K562 (cell line): Measurements from ENCODE around the gene CRABP2. TPM values are rescaled to one million over a fixed set of nuclear protein-coding genes. Genes with fewer than 3 reads are reported as not detected.

ENCODE experiments used
- ATAC-seq: fragments of 200-7000 bp; cut with Tn5 transposase; 3 replicates; pipeline ENCODE4 v1.9.1; 2020; ENCODE audit warnings: moderate library complexity
- BruUV-seq: library from RNA; stranded (reverse); fragments of 400-500 nt; replicated peaks from 2 replicates; lab custom pipeline; 2021; lab: Mats Ljungman, UMichigan
- CTCF ChIA-PET: fragments of 300-600 bp; formaldehyde crosslinking; extraction: SDS; loops from one replicate; lab custom pipeline; 2021; ENCODE audit warnings: low intra/inter-chr PET ratio; lab: Yijun Ruan, JAX
- POLR2A ChIA-PET: fragments of 300-600, 350-650 bp; sonication (Branson Sonifier 250); formaldehyde crosslinking; extraction: SDS; loops from one replicate; lab custom pipeline; 2021; ENCODE audit warnings: antibody characterized with exemption, inconsistent platforms; lab: Yijun Ruan, JAX
- DNase-seq, 4 experiments: peaks; one replicate each; pipeline versions ENCODE4 v3.0.0 to v3.0.0-alpha.2; 2011 to 2018; ENCODE audit warnings: low spot score in 3 of 4, mixed read lengths in 3 of 4; ENCODE audit errors: extremely low read depth in 1 of 4
- FAIRE-seq: peaks from 2 replicates; lab custom pipeline; 2011; peaks lifted over from hg19 to GRCh38; lab: Jason Lieb, UNC
- H2AFZ ChIP-seq: 2 replicates; pipeline ENCODE4 v1.6.0; 2011; ENCODE audit warnings: low read depth, low read length, control low read depth, inconsistent platforms
- H3K27ac ChIP-seq: fragments of 200-600 bp; 3 replicates; pipeline ENCODE4 v1.8.0; 2011; ENCODE audit warnings: low read depth, mild to moderate bottlenecking, control low read depth, inconsistent platforms, low read length, moderate library complexity, mixed read lengths; ENCODE audit errors: extremely low read depth
- H3K27me3 ChIP-seq, 2 experiments: fragments of 300-600 bp in 1 of 2; 2 replicates in 1 of 2; 3 replicates in 1 of 2; pipeline versions ENCODE4 v1.6.0 to v1.8.0; 2011; ENCODE audit warnings: inconsistent platforms in 2 of 2, low read length in 2 of 2, mild to moderate bottlenecking in 1 of 2, mixed read lengths in 1 of 2, moderate library complexity in 1 of 2; ENCODE audit not compliant: control insufficient read depth in 2 of 2, insufficient read depth in 2 of 2
- H3K36me3 ChIP-seq: fragments of 300-600 bp; 3 replicates; pipeline ENCODE4 v1.8.0; 2011; ENCODE audit warnings: mild to moderate bottlenecking, low read length, inconsistent platforms; ENCODE audit not compliant: control insufficient read depth, insufficient read depth
- H3K4me1 ChIP-seq, 2 experiments: fragments of 200-600 bp in 1 of 2; replicated peaks in 1 of 2; 2 replicates in 1 of 2; 3 replicates in 1 of 2; pipeline versions ENCODE4 v1.5.1 to v1.8.0; 2011; ENCODE audit warnings: inconsistent platforms in 2 of 2, low read length in 2 of 2, mild to moderate bottlenecking in 1 of 2, mixed read lengths in 1 of 2, moderate library complexity in 1 of 2; ENCODE audit not compliant: control insufficient read depth in 2 of 2, insufficient read depth in 2 of 2
- H3K4me2 ChIP-seq: 2 replicates; pipeline ENCODE4 v1.6.1; 2011; ENCODE audit warnings: low read length, control low read depth, inconsistent platforms, mixed read lengths; ENCODE audit not compliant: insufficient read depth
- H3K4me3 ChIP-seq: fragments of 200-600 bp; sonication (generic), shearing (Covaris generic); 2 replicates; pipeline ENCODE4 v1.5.1; 2016; ENCODE audit warnings: control low read depth, inconsistent platforms
- H3K79me2 ChIP-seq: fragments of 200-600 bp; 3 replicates; pipeline ENCODE4 v1.8.0; 2011; ENCODE audit warnings: low read length, inconsistent platforms; ENCODE audit not compliant: control insufficient read depth, insufficient read depth
- H3K9ac ChIP-seq, 2 experiments: 2 replicates each; pipeline versions ENCODE4 v1.6.0 to v1.6.1; 2011; ENCODE audit warnings: low read depth in 2 of 2, low read length in 2 of 2, control low read depth in 1 of 2, inconsistent platforms in 1 of 2, mild to moderate bottlenecking in 1 of 2, mixed read lengths in 1 of 2; ENCODE audit not compliant: insufficient read depth in 1 of 2
- H3K9me1 ChIP-seq: one replicate; pipeline ENCODE4 v1.6.0; 2011; ENCODE audit warnings: inconsistent platforms, mild to moderate bottlenecking, low read length, moderate library complexity; ENCODE audit not compliant: control insufficient read depth, insufficient read depth
- H3K9me3 ChIP-seq: replicated peaks from 2 replicates; pipeline ENCODE4 v1.5.1; 2011; ENCODE audit warnings: low read depth, low read length, inconsistent platforms; ENCODE audit not compliant: control insufficient read depth, insufficient read depth
- H4K20me1 ChIP-seq: replicated peaks from 2 replicates; pipeline ENCODE4 v1.6.1; 2011; ENCODE audit warnings: low read length, inconsistent platforms, mixed read lengths; ENCODE audit not compliant: control insufficient read depth, insufficient read depth
- CBFA2T2 ChIP-seq: fragments of 450-650 bp; conservative IDR thresholded peaks from 2 replicates; pipeline ENCODE4 v1.6.1; 2017; ENCODE audit warnings: mild to moderate bottlenecking
- CHD4 ChIP-seq: fragments of 200-600 bp; sonication (generic); IDR thresholded peaks from 3 replicates; pipeline ENCODE4 v1.6.1; 2012; ENCODE audit warnings: low read depth, mild to moderate bottlenecking, mixed read lengths, low read length, inconsistent platforms; ENCODE audit not compliant: insufficient read depth, insufficient replicate concordance, poor library complexity, severe bottlenecking
- HDAC1 ChIP-seq, 2 experiments: fragments of 450-650 bp; IDR thresholded peaks; 2 replicates each; pipeline ENCODE4 v1.6.1; 2016 to 2017; ENCODE audit warnings: inconsistent platforms in 1 of 2, mild to moderate bottlenecking in 1 of 2, moderate library complexity in 1 of 2
- LEF1 ChIP-seq: fragments of 450-650 bp; IDR thresholded peaks from 2 replicates; pipeline ENCODE4 v1.6.1; 2016; ENCODE audit warnings: mild to moderate bottlenecking
- MAZ ChIP-seq, 2 experiments: fragments of 450-650 bp in 1 of 2; sonication (generic) in 1 of 2; formaldehyde crosslinking; IDR thresholded peaks in 1 of 2; conservative IDR thresholded peaks in 1 of 2; 2 replicates each; pipeline versions ENCODE4 v1.4.0 to v1.5.0; 2020; ENCODE audit warnings: mild to moderate bottlenecking in 1 of 2, missing genetic modification reagents in 1 of 2
- MYC ChIP-seq, 2 experiments: fragments of 250-450 bp in 1 of 2; sonication (Bioruptor Pico) in 1 of 2; IDR thresholded peaks; 2 replicates each; pipeline versions ENCODE4 v1.5.1 to v1.6.1; 2012 to 2021; ENCODE audit warnings: low read depth in 2 of 2, borderline replicate concordance in 1 of 2, improper control_type of control experiment in 1 of 2, low read length in 1 of 2, mild to moderate bottlenecking in 1 of 2, moderate library complexity in 1 of 2
- NR2C2 ChIP-seq, 2 experiments: fragments of 200-800 bp in 1 of 2; sonication (Bioruptor generic) in 1 of 2; sonication (generic) in 1 of 2; formaldehyde crosslinking in 1 of 2; IDR thresholded peaks; 2 replicates each; pipeline versions ENCODE4 v1.6.1 to v1.8.0; 2016 to 2022; ENCODE audit warnings: mild to moderate bottlenecking in 1 of 2, missing compliant biosample characterization in 1 of 2, missing genetic modification characterization in 1 of 2, missing genetic modification reagents in 1 of 2
- PRPF4 ChIP-seq: fragments of 200-400 bp; formaldehyde crosslinking; IDR thresholded peaks from one replicate; pipeline ENCODE4 v1.6.1; 2017; ENCODE audit warnings: low read length, low read depth, mild to moderate bottlenecking; ENCODE audit not compliant: insufficient read depth, poor library complexity, severe bottlenecking
- PTBP1 ChIP-seq: fragments of 200-400 bp; formaldehyde crosslinking; IDR thresholded peaks from 2 replicates; pipeline ENCODE4 v1.6.1; 2017; ENCODE audit warnings: low read depth, low read length
- RCOR1 ChIP-seq, 2 experiments: IDR thresholded peaks; 2 replicates each; pipeline ENCODE4 v1.6.1; 2012; ENCODE audit warnings: low read depth in 2 of 2, low read length in 2 of 2, borderline replicate concordance in 1 of 2, improper control_type of control experiment in 1 of 2
- SIN3A ChIP-seq, 2 experiments: fragments of 150-350 bp in 1 of 2; IDR thresholded peaks; 2 replicates each; pipeline ENCODE4 v1.6.1; 2011 to 2016; ENCODE audit warnings: borderline replicate concordance in 2 of 2, low read depth in 2 of 2, low read length in 2 of 2, mild to moderate bottlenecking in 2 of 2, moderate library complexity in 2 of 2; ENCODE audit not compliant: control insufficient read depth in 1 of 2
- TBL1XR1 ChIP-seq, 2 experiments: IDR thresholded peaks; 2 replicates each; pipeline ENCODE4 v1.6.1; 2012; ENCODE audit warnings: improper control_type of control experiment in 2 of 2, low read length in 2 of 2, mild to moderate bottlenecking in 1 of 2
- ZFX ChIP-seq: sonication (generic); formaldehyde crosslinking; IDR thresholded peaks from 2 replicates; pipeline ENCODE4 v1.8.0; 2022; ENCODE audit warnings: mild to moderate bottlenecking, missing genetic modification reagents, moderate library complexity
- ZNF197 ChIP-seq: fragments of 200-800 bp; sonication (Bioruptor generic); IDR thresholded peaks from 2 replicates; pipeline ENCODE4 v1.6.1; 2016; ENCODE audit warnings: low read depth, missing genetic modification characterization, missing compliant biosample characterization
- ZNF445 ChIP-seq: fragments of 250-450 bp; sonication (Bioruptor Pico); IDR thresholded peaks from 2 replicates; pipeline ENCODE4 v1.4.0; 2020; ENCODE audit warnings: low read depth, mild to moderate bottlenecking, moderate library complexity
- ZNF778 ChIP-seq: fragments of 450-650 bp; formaldehyde crosslinking; IDR thresholded peaks from 2 replicates; pipeline ENCODE4 v1.4.0; 2020; ENCODE audit warnings: mild to moderate bottlenecking, moderate library complexity
- WGBS: fragments of 100-300 bp; shearing (Covaris generic); methylation state at CpG from one replicate; pipeline ENCODE4 v1.1.6; 2016; ENCODE audit warnings: low coverage, mixed read lengths; ENCODE audit not compliant: insufficient coverage; ENCODE audit errors: missing lambda C conversion rate; 5-methylcytosine and 5-hydroxymethylcytosine counted together
- in situ Hi-C: fragments of 300-500 bp; cut with MboI; formaldehyde crosslinking; loops from 4 replicates; pipeline ENCODE4 v1.15.0; 2018; ENCODE audit warnings: inconsistent platforms, mixed read lengths
- intact Hi-C: fragments of 100-400 bp; cut with micrococcal nuclease; formaldehyde crosslinking; loops from 2 replicates; pipeline ENCODE4 v1.14.2; 2022
- polyA plus RNA-seq, 8 experiments: library from polyadenylated mRNA; depleted of rRNA in 4 of 8; stranded (reverse) in 5 of 8; unstranded in 3 of 8; fragments of >200 nt; fragmentation: Nextera tagmentation in 2 of 8; fragmentation: Illumina TruSeq in 1 of 8; extraction: Ambion mirVana in 2 of 8; extraction: Trizol in 1 of 8; gene quantifications; 2 replicates each; pipeline versions ENCODE4 v1.2.1 to v1.2.3, GENCODE V29; 2011 to 2014; ENCODE audit warnings: inconsistent platforms in 1 of 8, missing spikeins in 1 of 8
- total RNA-seq, 7 experiments: library from RNA; depleted of rRNA in 6 of 7; stranded (reverse); fragments of >200 nt in 6 of 7; fragmentation: Illumina TruSeq in 2 of 7; extraction: Trizol in 2 of 7; gene quantifications; 2 replicates each; pipeline versions ENCODE4 v1.2.1 to v1.2.3, GENCODE V29; 2011 to 2021; ENCODE audit warnings: low replicate concordance in 1 of 7
- TF ChIP-seq, protein P1 (sequence below): fragments of 450-650 bp; IDR thresholded peaks from 2 replicates; pipeline ENCODE4 v1.6.1; 2017; ENCODE audit warnings: antibody characterized with exemption

CRABP2 gene
- total and polyA plus RNA-seq, 9 of the 15 experiments (the other 6 are each of a cell fraction or from before 2014, with no cell fraction given), result 0.30 to 2.5 (median 0.82) TPM

DNA sequence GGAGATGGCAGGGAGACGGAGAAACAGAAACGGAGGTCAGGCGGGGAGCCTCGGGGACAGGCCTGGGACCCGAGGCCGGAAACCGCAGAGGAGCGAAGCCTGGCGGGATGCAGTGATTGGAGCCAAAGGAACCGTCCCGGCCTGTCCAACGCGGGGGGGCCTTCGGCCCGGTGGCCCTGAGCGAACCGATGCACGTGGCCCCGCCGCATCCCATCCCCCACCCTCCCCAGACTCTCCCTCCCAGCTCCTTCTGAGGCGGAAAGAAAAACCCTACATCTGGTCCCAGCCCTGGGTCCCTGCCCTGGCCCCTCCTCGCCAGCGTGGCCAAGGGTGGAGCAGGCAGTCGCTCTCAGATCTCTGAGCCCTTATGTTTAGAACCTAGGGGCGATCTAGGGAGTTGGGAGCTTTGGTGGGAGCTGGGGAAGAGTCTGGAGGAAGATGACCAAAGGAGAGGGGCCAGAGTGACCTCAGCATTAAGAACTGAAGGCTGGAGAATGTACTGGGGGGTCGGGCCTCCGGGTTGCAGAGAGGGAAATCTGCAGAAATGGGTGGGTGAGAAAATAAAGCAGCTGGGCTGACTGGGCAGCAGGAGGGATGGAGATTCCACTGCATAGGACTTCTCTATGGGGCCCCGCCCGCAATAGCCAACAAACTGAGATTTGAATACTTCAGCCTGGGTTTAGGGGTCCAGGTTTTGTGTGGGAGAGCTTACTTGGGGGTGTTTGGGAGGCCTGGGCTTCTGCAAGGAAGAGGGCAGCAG lies 1.5 kb upstream of the CRABP2 start:
- POLR2A ChIA-PET, result interaction anchor here (0.5 to 3.0 kb wide), 11 partner anchors 8 to 541 kb away, joined by 3 to 21 read pairs (median 5); partner anchors contain the start of genes METTL25B and MRPL24
- Histone ChIP-seq H3K27ac (peak overlapping the region; percentile 30; the same call in 1 of the 3 replicates), H3K9me1 (no peaks in the 10 kb centered on the region), H3K4me3 (peak overlapping the region; percentile 47; the same call in 1 of the 2 replicates), H3K36me3 (no peaks in the 10 kb centered on the region), H3K9me3 (no peaks in the 10 kb centered on the region), H3K4me1 (peaks cover 7 to 26% of the 10 kb centered on the region in 2 experiments; a peak in 4 of 5 replicates), H2AFZ (peak overlapping the region; percentile 99), H3K4me2 (peak overlapping the region; percentile 87), H3K27me3 (no peaks in the 10 kb centered on the region), H3K79me2 (no peaks in the 10 kb centered on the region), H3K9ac (peak overlapping the region; percentile 64 to 87), H4K20me1 (no peaks in the 10 kb centered on the region)
- CTCF ChIA-PET, result interaction anchor here (0.8 to 4.4 kb wide), 5 partner anchors 14 to 47 kb away, joined by 3 to 64 read pairs (median 9); no protein-coding TSS in a partner anchor
- in situ Hi-C loops (no loop called here), intact Hi-C loops (loop anchor here (1.0 kb wide), 2 partner anchors 18 to 19 kb away; no protein-coding TSS in a partner anchor)
- DNase-seq, result peak in 3 of 4 experiments; percentile 33 to 51 (median 48)
- no peak for FAIRE-seq
- ATAC-seq, result peak; percentile 12
- 22% methylated on average over 19 of the region's 29 CpGs for WGBS
- BruUV-seq, result no TSS peak
- TF ChIP-seq MYC (IDR thresholded peaks at IDR 0.05; ENCODE audit: low read depth, low read length) (peak; percentile 50; the same call in 1 of the 2 replicates), MYC (CRISPR knock-in tag; IDR thresholded peaks at IDR 0.05; ENCODE audit: borderline replicate concordance, low read depth) (no peak), ZNF445 (CRISPR knock-in tag) (no peak), ZFX (peak; percentile 37; the same call in 1 of the 2 replicates), MAZ (CRISPR knock-in tag; conservative IDR thresholded peaks at IDR 0.05 in 1 of 2, IDR thresholded peaks at IDR 0.05 in 1 of 2) (no peak), TBL1XR1 (IDR thresholded peaks at IDR 0.05; ENCODE audit: low read length in 2 of 2) (no peak), ZNF778 (CRISPR knock-in tag) (no peak), SIN3A (IDR thresholded peaks at IDR 0.05; ENCODE audit: borderline replicate concordance in 2 of 2, control insufficient read depth in 1 of 2, low read depth in 2 of 2, low read length in 2 of 2) (no peak), CBFA2T2 (no peak), HDAC1 (IDR thresholded peaks at IDR 0.05) (0 out of 4 replicates have a peak, but pooled peaks of 1 of the 2 experiments have one; percentile 29), CHD4 (no peak), RCOR1 (IDR thresholded peaks at IDR 0.05; ENCODE audit: borderline replicate concordance in 1 of 2, low read depth in 2 of 2, low read length in 2 of 2) (peak in 1 of 2 experiments; percentile 55; a peak in 1 of 4 replicates), PTBP1 (no peak), NR2C2 (CRISPR knock-in tag; IDR thresholded peaks at IDR 0.05) (no peak), NR2C2 (tag; IDR thresholded peaks at IDR 0.05) (0 out of 2 replicates have a peak, but pooled peaks have one; percentile 5), ZNF197 (CRISPR knock-in tag) (no peak), PRPF4 (no peak), LEF1 (0 out of 2 replicates have a peak, but pooled peaks have one; percentile 12)
- TF ChIP-seq, protein P1, sequence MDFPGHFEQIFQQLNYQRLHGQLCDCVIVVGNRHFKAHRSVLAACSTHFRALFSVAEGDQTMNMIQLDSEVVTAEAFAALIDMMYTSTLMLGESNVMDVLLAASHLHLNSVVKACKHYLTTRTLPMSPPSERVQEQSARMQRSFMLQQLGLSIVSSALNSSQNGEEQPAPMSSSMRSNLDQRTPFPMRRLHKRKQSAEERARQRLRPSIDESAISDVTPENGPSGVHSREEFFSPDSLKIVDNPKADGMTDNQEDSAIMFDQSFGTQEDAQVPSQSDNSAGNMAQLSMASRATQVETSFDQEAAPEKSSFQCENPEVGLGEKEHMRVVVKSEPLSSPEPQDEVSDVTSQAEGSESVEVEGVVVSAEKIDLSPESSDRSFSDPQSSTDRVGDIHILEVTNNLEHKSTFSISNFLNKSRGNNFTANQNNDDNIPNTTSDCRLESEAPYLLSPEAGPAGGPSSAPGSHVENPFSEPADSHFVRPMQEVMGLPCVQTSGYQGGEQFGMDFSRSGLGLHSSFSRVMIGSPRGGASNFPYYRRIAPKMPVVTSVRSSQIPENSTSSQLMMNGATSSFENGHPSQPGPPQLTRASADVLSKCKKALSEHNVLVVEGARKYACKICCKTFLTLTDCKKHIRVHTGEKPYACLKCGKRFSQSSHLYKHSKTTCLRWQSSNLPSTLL, result no peak
